ENCODE measurements around the gene TLE4. TPM values are rescaled to one million over a fixed set of nuclear protein-coding genes. Genes with fewer than 3 reads are reported as not detected.

Gene TLE4
- total and polyA plus RNA-seq, 2 of the 4 experiments (the other 2 are of a cell fraction), result 68.0 to 78.1 TPM

DNA sequence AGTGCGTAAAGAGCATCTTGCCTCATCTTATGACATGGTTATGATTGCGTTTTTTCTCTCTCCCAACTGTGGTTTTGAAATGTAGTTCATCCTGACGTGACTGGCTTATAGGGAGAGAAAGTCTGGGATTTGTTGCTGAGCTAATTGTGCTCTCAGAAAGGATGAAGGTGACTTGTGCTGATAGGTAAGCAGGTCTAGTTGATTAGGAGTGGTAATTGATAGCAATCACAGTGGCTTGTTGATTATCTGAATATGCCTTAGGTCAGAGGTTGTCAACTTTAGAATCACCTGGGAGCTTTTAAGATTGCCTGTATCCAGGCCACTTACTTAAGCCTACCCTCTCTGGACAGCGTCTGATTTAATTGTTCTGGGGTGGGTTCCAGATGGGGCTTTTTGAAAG, 117.8 kb downstream of the TLE4 start:
- H2BK15ac ChIP-seq (ENCODE audit: low read depth, low read length), result no peak overlapping the region
- CTCF ChIA-PET, result no interaction called here
- H3K4ac ChIP-seq (ENCODE audit: low read depth, low read length), result no peak overlapping the region
- H2AFZ ChIP-seq (replicated peaks; ENCODE audit: low read length, poor library complexity), result no peak overlapping the region
- peaks cover 20% of the 10 kb centered on the region for H3K4me1 ChIP-seq (ENCODE audit: control insufficient read depth, insufficient read depth, low read length)
- intact Hi-C loops (cut with micrococcal nuclease), result no loop called here
- H3K23ac ChIP-seq (ENCODE audit: low read depth, low read length), result no peak overlapping the region
- H2AK5ac ChIP-seq (ENCODE audit: low read depth, low read length), result no peak overlapping the region
- no peak overlapping the region for H3K4me3 ChIP-seq (ENCODE audit: insufficient read depth, low read depth, low read length)
- H4K8ac ChIP-seq (ENCODE audit: low read depth in 2 of 2, low read length in 2 of 2), result no peak overlapping the region
- H4K5ac ChIP-seq (ENCODE audit: low read depth, low read length), result no peak overlapping the region
- H3K14ac ChIP-seq (replicated peaks; ENCODE audit: low read depth, low read length), result no peak overlapping the region
- no peak overlapping the region for H3K9ac ChIP-seq (ENCODE audit: low read depth, low read length)
- DNase-seq, result no peak
- H3K4me2 ChIP-seq (ENCODE audit: low read depth, low read length), result no peak overlapping the region
- dilution Hi-C loops (cut with HindIII; ENCODE audit: low sequenced_read_pairs, unreplicated experiment), result no loop called here
- no peak overlapping the region for H3K27ac ChIP-seq (ENCODE audit: insufficient read depth, low read length)
- no peak overlapping the region for H2BK120ac ChIP-seq (ENCODE audit: low read depth, low read length)
- H3K18ac ChIP-seq (ENCODE audit: low read depth, low read length), result no peak overlapping the region
- peaks cover 29 to 55% of the 10 kb centered on the region in 2 experiments for H3K79me1 ChIP-seq (ENCODE audit: low read depth in 1 of 2, low read length in 2 of 2)
- no peak overlapping the region for H4K91ac ChIP-seq (ENCODE audit: insufficient read depth, low read depth, low read length)
- H2AK9ac ChIP-seq (replicated peaks; ENCODE audit: low read depth, low read length, poor library complexity), result no peak overlapping the region
- H2BK20ac ChIP-seq (ENCODE audit: low read depth, low read length), result no peak overlapping the region
- H3K9me3 ChIP-seq (ENCODE audit: control insufficient read depth, insufficient read depth, low read length), result no peaks in the 10 kb centered on the region
- TF ChIP-seq CHD1 (IDR thresholded peaks at IDR 0.05; ENCODE audit: low read depth, low read length), result no peak
- no peak for TF ChIP-seq RFX5 (IDR thresholded peaks at IDR 0.05; ENCODE audit: low read depth, low read length)
- TF ChIP-seq MAZ (IDR thresholded peaks at IDR 0.05; ENCODE audit: borderline replicate concordance, low read depth, low read length), result no peak
- TF ChIP-seq BHLHE40 (IDR thresholded peaks at IDR 0.05; ENCODE audit: low read depth, low read length), result no peak
- TF ChIP-seq CEBPB (IDR thresholded peaks at IDR 0.05; ENCODE audit: low read depth, low read length), result no peak
- TF ChIP-seq, protein P1, sequence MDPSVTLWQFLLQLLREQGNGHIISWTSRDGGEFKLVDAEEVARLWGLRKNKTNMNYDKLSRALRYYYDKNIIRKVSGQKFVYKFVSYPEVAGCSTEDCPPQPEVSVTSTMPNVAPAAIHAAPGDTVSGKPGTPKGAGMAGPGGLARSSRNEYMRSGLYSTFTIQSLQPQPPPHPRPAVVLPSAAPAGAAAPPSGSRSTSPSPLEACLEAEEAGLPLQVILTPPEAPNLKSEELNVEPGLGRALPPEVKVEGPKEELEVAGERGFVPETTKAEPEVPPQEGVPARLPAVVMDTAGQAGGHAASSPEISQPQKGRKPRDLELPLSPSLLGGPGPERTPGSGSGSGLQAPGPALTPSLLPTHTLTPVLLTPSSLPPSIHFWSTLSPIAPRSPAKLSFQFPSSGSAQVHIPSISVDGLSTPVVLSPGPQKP (IDR thresholded peaks at IDR 0.05; ENCODE audit: borderline replicate concordance, low read depth, low read length), result no peak
- no peak for TF ChIP-seq MXI1 (IDR thresholded peaks at IDR 0.05; ENCODE audit: borderline replicate concordance, low read depth, low read length)
- no peak for TF ChIP-seq RAD21 (IDR thresholded peaks at IDR 0.05; ENCODE audit: low read length)
- no peak for TF ChIP-seq NFE2L2 (IDR thresholded peaks at IDR 0.05; ENCODE audit: low read depth, low read length)
- TF ChIP-seq POLR2A (IDR thresholded peaks at IDR 0.05; ENCODE audit: low read depth, low read length), result no peak
- TF ChIP-seq FOS (IDR thresholded peaks at IDR 0.05; ENCODE audit: low read depth, low read length), result no peak
- TF ChIP-seq MAFK (IDR thresholded peaks at IDR 0.05; ENCODE audit: low read depth, low read length), result no peak
- no peak for TF ChIP-seq RCOR1 (IDR thresholded peaks at IDR 0.05; ENCODE audit: insufficient replicate concordance, low read length)
- TF ChIP-seq, protein P2, sequence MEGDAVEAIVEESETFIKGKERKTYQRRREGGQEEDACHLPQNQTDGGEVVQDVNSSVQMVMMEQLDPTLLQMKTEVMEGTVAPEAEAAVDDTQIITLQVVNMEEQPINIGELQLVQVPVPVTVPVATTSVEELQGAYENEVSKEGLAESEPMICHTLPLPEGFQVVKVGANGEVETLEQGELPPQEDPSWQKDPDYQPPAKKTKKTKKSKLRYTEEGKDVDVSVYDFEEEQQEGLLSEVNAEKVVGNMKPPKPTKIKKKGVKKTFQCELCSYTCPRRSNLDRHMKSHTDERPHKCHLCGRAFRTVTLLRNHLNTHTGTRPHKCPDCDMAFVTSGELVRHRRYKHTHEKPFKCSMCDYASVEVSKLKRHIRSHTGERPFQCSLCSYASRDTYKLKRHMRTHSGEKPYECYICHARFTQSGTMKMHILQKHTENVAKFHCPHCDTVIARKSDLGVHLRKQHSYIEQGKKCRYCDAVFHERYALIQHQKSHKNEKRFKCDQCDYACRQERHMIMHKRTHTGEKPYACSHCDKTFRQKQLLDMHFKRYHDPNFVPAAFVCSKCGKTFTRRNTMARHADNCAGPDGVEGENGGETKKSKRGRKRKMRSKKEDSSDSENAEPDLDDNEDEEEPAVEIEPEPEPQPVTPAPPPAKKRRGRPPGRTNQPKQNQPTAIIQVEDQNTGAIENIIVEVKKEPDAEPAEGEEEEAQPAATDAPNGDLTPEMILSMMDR (conservative IDR thresholded peaks at IDR 0.05; ENCODE audit: low read depth, low read length), result no peak
- H3K9me1 ChIP-seq (ENCODE audit: insufficient read depth, low read length), result peaks cover 23% of the 10 kb centered on the region
- no peaks in the 10 kb centered on the region for H3K27me3 ChIP-seq (ENCODE audit: control insufficient read depth, insufficient read depth, low read length)
- no CpG with 5 or more reads among the region's 4 CpGs for WGBS, 2 experiments (ENCODE audit: extremely low coverage in 2 of 2, insufficient read length in 1 of 2)
- POLR2A ChIA-PET (ENCODE audit: unreplicated experiment), result no interaction called here
- no peak overlapping the region for H3K56ac ChIP-seq (ENCODE audit: extremely low read depth, insufficient read depth, low read length)
- no peak for ATAC-seq (ENCODE audit: low read depth)
- peaks cover 7% of the 10 kb centered on the region for H3K36me3 ChIP-seq (ENCODE audit: control insufficient read depth, insufficient read depth, low read length)
- no TSS peak for BruUV-seq (replicated peaks)
- no peak overlapping the region for H2BK5ac ChIP-seq (ENCODE audit: low read depth, low read length, poor library complexity, severe bottlenecking)
- in situ Hi-C loops (cut with MboI; ENCODE audit: low sequenced_read_pairs), result no loop called here
- H4K20me1 ChIP-seq (ENCODE audit: insufficient read depth, low read length), result peaks cover 6% of the 10 kb centered on the region; the same call in 1 of the 2 replicates

Data from IMR-90 (cell line).